HepG2 (cell line): Measurements from ENCODE around the gene LILRB4. TPM values are rescaled to one million over a fixed set of nuclear protein-coding genes. Genes with fewer than 3 reads are reported as not detected.
"Not testable (repeated sequence)": the region's sequence is repeated elsewhere in the genome, so short reads cannot be mapped to it uniquely, and the experiment has no call there.

Experiments
- ATAC-seq: fragments of 200-7000 bp; cut with Tn5 transposase; 3 replicates; pipeline ENCODE4 v1.9.1; 2020; ENCODE audit warnings: mild to moderate bottlenecking, moderate library complexity
- BruUV-seq: library from RNA; stranded (reverse); fragments of 400-500 nt; replicated peaks from 2 replicates; lab custom pipeline; 2021; lab: Mats Ljungman, UMichigan
- CTCF ChIA-PET: fragments of 300-600 bp; formaldehyde crosslinking; extraction: SDS; loops from one replicate; lab custom pipeline; 2021; ENCODE audit warnings: low total read pairs, inconsistent platforms, low intra/inter-chr PET ratio; lab: Yijun Ruan, JAX
- POLR2A ChIA-PET: fragments of 350-600 bp; sonication (Branson Sonifier 250); formaldehyde crosslinking; loops from one replicate; lab custom pipeline; 2020; ENCODE audit warnings: antibody characterized with exemption, inconsistent platforms; lab: Yijun Ruan, JAX
- DNase-seq: peaks from one replicate; pipeline ENCODE4 v3.0.0-alpha.2; 2015; ENCODE audit warnings: low spot score
- FAIRE-seq: peaks from 3 replicates; lab custom pipeline; 2011; peaks lifted over from hg19 to GRCh38; lab: Jason Lieb, UNC
- H2AFZ ChIP-seq: one replicate; pipeline ENCODE4 v1.6.1; 2011; ENCODE audit warnings: low read length, inconsistent platforms
- H3K27ac ChIP-seq: fragments of 300-600 bp; 3 replicates; pipeline ENCODE4 v1.8.0; 2011; ENCODE audit warnings: mixed run types, mild to moderate bottlenecking, mixed read lengths, low read length, inconsistent platforms; ENCODE audit not compliant: insufficient read depth; ENCODE audit errors: extremely low read length
- H3K27me3 ChIP-seq, 2 experiments: fragments of 200-600 bp in 1 of 2; 2 replicates in 1 of 2; 3 replicates in 1 of 2; pipeline versions ENCODE4 v1.6.0 to v1.8.0; 2011; ENCODE audit warnings: low read length in 2 of 2, mild to moderate bottlenecking in 2 of 2, moderate library complexity in 2 of 2, inconsistent platforms in 1 of 2; ENCODE audit not compliant: insufficient read depth in 2 of 2, control insufficient read depth in 1 of 2
- H3K36me3 ChIP-seq, 2 experiments: fragments of 200-600 bp in 1 of 2; replicated peaks in 1 of 2; 2 replicates in 1 of 2; 3 replicates in 1 of 2; pipeline versions ENCODE4 v1.5.1 to v1.8.0; 2011; ENCODE audit warnings: low read length in 2 of 2, inconsistent platforms in 1 of 2; ENCODE audit not compliant: insufficient read depth in 2 of 2, control insufficient read depth in 1 of 2
- H3K4me1 ChIP-seq: 2 replicates; pipeline ENCODE4 v1.5.1; 2012; ENCODE audit warnings: low read length, inconsistent platforms; ENCODE audit not compliant: insufficient read depth
- H3K4me2 ChIP-seq: 2 replicates; pipeline ENCODE4 v1.6.0; 2011; ENCODE audit warnings: low read depth, low read length, inconsistent platforms
- H3K4me3 ChIP-seq, 3 experiments: fragments of 200-600 bp in 1 of 3; sonication (generic), shearing (Covaris generic) in 1 of 3; replicated peaks in 1 of 3; 2 replicates each; pipeline ENCODE4 v1.5.1; 2011 to 2016; ENCODE audit warnings: low read length in 3 of 3, inconsistent platforms in 2 of 3, low read depth in 2 of 3, mild to moderate bottlenecking in 2 of 3, control low read depth in 1 of 3, mixed read lengths in 1 of 3; ENCODE audit not compliant: insufficient read depth in 1 of 3
- H3K79me2 ChIP-seq: one replicate; pipeline ENCODE4 v1.6.1; 2011; ENCODE audit warnings: low read length, inconsistent platforms; ENCODE audit not compliant: insufficient read depth
- H3K9ac ChIP-seq: 2 replicates; pipeline ENCODE4 v1.6.0; 2011; ENCODE audit warnings: mild to moderate bottlenecking, low read depth, low read length, inconsistent platforms; ENCODE audit not compliant: insufficient read depth
- H3K9me3 ChIP-seq: 2 replicates; pipeline ENCODE4 v1.5.1; 2012; ENCODE audit warnings: mild to moderate bottlenecking, low read length
- H4K20me1 ChIP-seq: 2 replicates; pipeline ENCODE4 v1.6.0; 2011; ENCODE audit warnings: inconsistent platforms, mild to moderate bottlenecking, low read length, moderate library complexity; ENCODE audit not compliant: insufficient read depth
- DMAP1 ChIP-seq: IDR thresholded peaks from 2 replicates; pipeline ENCODE4 v1.6.1; 2016
- MAFK ChIP-seq, 2 experiments: IDR thresholded peaks in 1 of 2; conservative IDR thresholded peaks in 1 of 2; 2 replicates each; pipeline ENCODE4 v1.6.1; 2011; ENCODE audit warnings: improper control_type of control experiment in 2 of 2, low read length in 2 of 2
- MED8 ChIP-seq: sonication (generic); formaldehyde crosslinking; IDR thresholded peaks from 2 replicates; pipeline ENCODE4 v1.8.1; 2023; ENCODE audit warnings: mild to moderate bottlenecking, missing genetic modification reagents; ENCODE audit not compliant: insufficient replicate concordance
- SETDB1 ChIP-seq: sonication (generic); formaldehyde crosslinking; IDR thresholded peaks from 2 replicates; pipeline ENCODE4 v1.5.1; 2020; ENCODE audit warnings: missing genetic modification reagents, mild to moderate bottlenecking, borderline replicate concordance
- SMAD1 ChIP-seq: sonication (generic); formaldehyde crosslinking; IDR thresholded peaks from 2 replicates; pipeline ENCODE4 v1.4.0; 2020; ENCODE audit warnings: missing genetic modification reagents, low read depth, mild to moderate bottlenecking, borderline replicate concordance
- SMYD3 ChIP-seq: sonication (generic); formaldehyde crosslinking; IDR thresholded peaks from 2 replicates; pipeline ENCODE4 v1.8.1; 2023; ENCODE audit warnings: mild to moderate bottlenecking, missing genetic modification reagents
- ZNF121 ChIP-seq: sonication (generic); formaldehyde crosslinking; IDR thresholded peaks from 2 replicates; pipeline ENCODE4 v1.5.0; 2020; ENCODE audit warnings: mild to moderate bottlenecking, missing genetic modification reagents
- ZNF333 ChIP-seq: sonication (generic); formaldehyde crosslinking; IDR thresholded peaks from 2 replicates; pipeline ENCODE4 v1.4.0; 2020; ENCODE audit warnings: mild to moderate bottlenecking, missing genetic modification reagents, borderline replicate concordance
- ZNF441 ChIP-seq: sonication (generic); formaldehyde crosslinking; IDR thresholded peaks from 2 replicates; pipeline ENCODE4 v1.7.0; 2021; ENCODE audit warnings: missing genetic modification reagents, borderline replicate concordance
- ZNF768 ChIP-seq: sonication (generic); formaldehyde crosslinking; IDR thresholded peaks from 2 replicates; pipeline ENCODE4 v1.4.0; 2020; ENCODE audit warnings: missing genetic modification reagents
- WGBS: methylation state at CpG from one replicate; pipeline ENCODE4 v1.1.6; 2017; ENCODE audit warnings: low lambda C conversion rate; 5-methylcytosine and 5-hydroxymethylcytosine counted together
- in situ Hi-C: cut with HindIII; loops from 2 replicates; pipeline ENCODE4 v1.10.0; 2017; ENCODE audit warnings: low pct_unique_long_range_greater_than_20kb; ENCODE audit not compliant: extremely low pct_ligation_motif_present
- intact Hi-C: fragments of 100-400 bp; cut with micrococcal nuclease; formaldehyde crosslinking; loops from one replicate; pipeline ENCODE4 v1.10.0; 2022; ENCODE audit not compliant: unreplicated experiment
- polyA plus RNA-seq, 8 experiments: library from polyadenylated mRNA; depleted of rRNA in 3 of 8; stranded (reverse) in 7 of 8; unstranded in 1 of 8; fragments of >200 nt; fragmentation: Illumina TruSeq in 4 of 8; extraction: Trizol in 4 of 8; gene quantifications; 2 replicates each; pipeline versions ENCODE4 v1.2.1 to v1.2.3, GENCODE V29; 2011 to 2016; ENCODE audit warnings: low read depth in 4 of 8, missing spikeins in 1 of 8, mixed read lengths in 1 of 8; ENCODE audit not compliant: insufficient read depth in 1 of 8
- total RNA-seq, 5 experiments: library from RNA; depleted of rRNA; stranded (reverse); fragments of >200 nt; fragmentation: Illumina TruSeq; extraction: Trizol; gene quantifications; 2 replicates each; pipeline ENCODE4 v1.2.3, GENCODE V29; 2016; ENCODE audit warnings: low read depth in 1 of 5
- TF ChIP-seq, protein P1 (sequence below): sonication (generic); formaldehyde crosslinking; IDR thresholded peaks from 2 replicates; pipeline ENCODE4 v1.5.0; 2020; ENCODE audit warnings: mild to moderate bottlenecking, missing genetic modification reagents, borderline replicate concordance

LILRB4 gene
- total and polyA plus RNA-seq, 2 of the 13 experiments (the other 11 are each of a cell fraction or from before 2014, with no cell fraction given): not detected

DNA sequence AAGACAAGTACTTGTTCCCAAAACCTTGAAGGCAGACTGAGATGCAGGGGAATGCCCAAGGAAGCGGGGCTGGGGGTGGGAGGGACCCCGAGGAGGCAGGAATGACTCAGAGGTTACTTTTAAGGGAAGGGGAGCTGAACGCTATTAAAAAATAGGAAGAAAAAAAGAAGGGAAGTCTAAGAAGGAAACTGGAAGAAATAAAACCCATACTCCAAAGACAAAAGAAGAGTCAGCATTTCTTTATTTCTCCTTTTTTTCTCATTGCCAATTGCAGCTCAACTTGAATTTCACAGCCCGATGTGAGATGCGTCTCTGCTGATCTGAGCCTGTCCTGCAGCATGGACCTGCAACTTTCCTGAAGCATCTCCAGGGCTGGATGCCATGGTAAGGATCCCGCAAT lies 19.2 kb upstream of the LILRB4 start:
- POLR2A ChIA-PET, intact Hi-C loops, H3K9me3 ChIP-seq, DNase-seq, H4K20me1 ChIP-seq, H3K27ac ChIP-seq, H3K36me3 ChIP-seq, H2AFZ ChIP-seq, in situ Hi-C loops, H3K9ac ChIP-seq, H3K27me3 ChIP-seq, H3K4me2 ChIP-seq, H3K4me3 ChIP-seq, H3K4me1 ChIP-seq, CTCF ChIA-PET, ATAC-seq, FAIRE-seq, BruUV-seq, H3K79me2 ChIP-seq: not testable (repeated sequence)
- 9% methylated on average over 5 of the region's 6 CpGs for WGBS

DNA sequence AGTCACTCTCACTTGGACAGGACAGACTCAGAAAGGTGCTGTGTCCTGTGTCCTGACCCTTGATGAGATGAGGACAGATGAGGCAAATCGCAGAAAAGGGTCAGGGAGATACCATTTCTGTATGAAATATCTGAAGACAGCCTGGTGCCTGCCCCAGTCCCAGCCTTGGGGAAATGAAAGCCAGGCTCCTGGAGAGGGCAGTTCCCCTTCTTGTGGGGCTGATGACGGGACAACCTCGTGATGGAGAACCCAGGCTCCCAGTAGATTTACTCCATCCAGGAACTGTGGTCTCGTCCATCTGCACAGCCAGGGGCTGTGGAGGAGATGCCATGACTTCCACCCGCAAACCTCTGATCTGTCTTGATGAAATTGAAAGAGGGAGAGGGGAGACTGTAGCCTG lies 18.7 kb upstream of the LILRB4 start:
- Histone ChIP-seq H3K4me1 (no peaks in the 10 kb centered on the region), H2AFZ (no peak overlapping the region), H4K20me1 (no peaks in the 10 kb centered on the region), H3K4me2 (no peak overlapping the region), H3K36me3 (no peaks in the 10 kb centered on the region), H3K79me2 (no peaks in the 10 kb centered on the region), H3K27me3 (peaks cover 0 to 3% of the 10 kb centered on the region in 2 experiments; a peak in 1 of 5 replicates), H3K27ac (no peak overlapping the region), H3K9ac (no peak overlapping the region), H3K9me3 (no peaks in the 10 kb centered on the region), H3K4me3 (no peak overlapping the region)
- intact Hi-C loops (no loop called here), in situ Hi-C loops (no loop called here)
- DNase-seq (no peak), FAIRE-seq (no peak), ATAC-seq (no peak)
- CTCF ChIA-PET: no interaction called here
- POLR2A ChIA-PET: no interaction called here
- no TSS peak for BruUV-seq
- 21% methylated on average over 2 of the region's 5 CpGs for WGBS
- TF ChIP-seq ZNF121 (no peak), ZNF333 (CRISPR knock-in tag) (no peak), SMYD3 (CRISPR knock-in tag) (no peak), MAFK (conservative IDR thresholded peaks at IDR 0.05 in 1 of 2, IDR thresholded peaks at IDR 0.05 in 1 of 2; ENCODE audit: low read length in 2 of 2) (no peak), DMAP1 (CRISPR knock-in tag) (no peak), ZNF768 (CRISPR knock-in tag) (no peak), MED8 (CRISPR knock-in tag) (no peak), SMAD1 (CRISPR knock-in tag) (no peak), SETDB1 (CRISPR knock-in tag) (no peak), ZNF441 (CRISPR knock-in tag) (no peak)
- TF ChIP-seq, protein P1, sequence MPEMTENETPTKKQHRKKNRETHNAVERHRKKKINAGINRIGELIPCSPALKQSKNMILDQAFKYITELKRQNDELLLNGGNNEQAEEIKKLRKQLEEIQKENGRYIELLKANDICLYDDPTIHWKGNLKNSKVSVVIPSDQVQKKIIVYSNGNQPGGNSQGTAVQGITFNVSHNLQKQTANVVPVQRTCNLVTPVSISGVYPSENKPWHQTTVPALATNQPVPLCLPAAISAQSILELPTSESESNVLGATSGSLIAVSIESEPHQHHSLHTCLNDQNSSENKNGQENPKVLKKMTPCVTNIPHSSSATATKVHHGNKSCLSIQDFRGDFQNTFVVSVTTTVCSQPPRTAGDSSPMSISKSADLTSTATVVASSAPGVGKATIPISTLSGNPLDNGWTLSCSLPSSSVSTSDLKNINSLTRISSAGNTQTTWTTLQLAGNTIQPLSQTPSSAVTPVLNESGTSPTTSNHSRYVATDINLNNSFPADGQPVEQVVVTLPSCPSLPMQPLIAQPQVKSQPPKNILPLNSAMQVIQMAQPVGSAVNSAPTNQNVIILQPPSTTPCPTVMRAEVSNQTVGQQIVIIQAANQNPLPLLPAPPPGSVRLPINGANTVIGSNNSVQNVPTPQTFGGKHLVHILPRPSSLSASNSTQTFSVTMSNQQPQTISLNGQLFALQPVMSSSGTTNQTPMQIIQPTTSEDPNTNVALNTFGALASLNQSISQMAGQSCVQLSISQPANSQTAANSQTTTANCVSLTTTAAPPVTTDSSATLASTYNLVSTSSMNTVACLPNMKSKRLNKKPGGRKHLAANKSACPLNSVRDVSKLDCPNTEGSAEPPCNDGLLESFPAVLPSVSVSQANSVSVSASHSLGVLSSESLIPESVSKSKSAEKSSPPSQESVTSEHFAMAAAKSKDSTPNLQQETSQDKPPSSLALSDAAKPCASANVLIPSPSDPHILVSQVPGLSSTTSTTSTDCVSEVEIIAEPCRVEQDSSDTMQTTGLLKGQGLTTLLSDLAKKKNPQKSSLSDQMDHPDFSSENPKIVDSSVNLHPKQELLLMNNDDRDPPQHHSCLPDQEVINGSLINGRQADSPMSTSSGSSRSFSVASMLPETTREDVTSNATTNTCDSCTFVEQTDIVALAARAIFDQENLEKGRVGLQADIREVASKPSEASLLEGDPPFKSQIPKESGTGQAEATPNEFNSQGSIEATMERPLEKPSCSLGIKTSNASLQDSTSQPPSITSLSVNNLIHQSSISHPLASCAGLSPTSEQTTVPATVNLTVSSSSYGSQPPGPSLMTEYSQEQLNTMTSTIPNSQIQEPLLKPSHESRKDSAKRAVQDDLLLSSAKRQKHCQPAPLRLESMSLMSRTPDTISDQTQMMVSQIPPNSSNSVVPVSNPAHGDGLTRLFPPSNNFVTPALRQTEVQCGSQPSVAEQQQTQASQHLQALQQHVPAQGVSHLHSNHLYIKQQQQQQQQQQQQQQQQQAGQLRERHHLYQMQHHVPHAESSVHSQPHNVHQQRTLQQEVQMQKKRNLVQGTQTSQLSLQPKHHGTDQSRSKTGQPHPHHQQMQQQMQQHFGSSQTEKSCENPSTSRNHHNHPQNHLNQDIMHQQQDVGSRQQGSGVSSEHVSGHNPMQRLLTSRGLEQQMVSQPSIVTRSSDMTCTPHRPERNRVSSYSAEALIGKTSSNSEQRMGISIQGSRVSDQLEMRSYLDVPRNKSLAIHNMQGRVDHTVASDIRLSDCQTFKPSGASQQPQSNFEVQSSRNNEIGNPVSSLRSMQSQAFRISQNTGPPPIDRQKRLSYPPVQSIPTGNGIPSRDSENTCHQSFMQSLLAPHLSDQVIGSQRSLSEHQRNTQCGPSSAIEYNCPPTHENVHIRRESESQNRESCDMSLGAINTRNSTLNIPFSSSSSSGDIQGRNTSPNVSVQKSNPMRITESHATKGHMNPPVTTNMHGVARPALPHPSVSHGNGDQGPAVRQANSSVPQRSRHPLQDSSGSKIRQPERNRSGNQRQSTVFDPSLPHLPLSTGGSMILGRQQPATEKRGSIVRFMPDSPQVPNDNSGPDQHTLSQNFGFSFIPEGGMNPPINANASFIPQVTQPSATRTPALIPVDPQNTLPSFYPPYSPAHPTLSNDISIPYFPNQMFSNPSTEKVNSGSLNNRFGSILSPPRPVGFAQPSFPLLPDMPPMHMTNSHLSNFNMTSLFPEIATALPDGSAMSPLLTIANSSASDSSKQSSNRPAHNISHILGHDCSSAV: no peak
